ENCODE data around the gene NFATC2. TPM values are rescaled to one million over a fixed set of nuclear protein-coding genes. Genes with fewer than 3 reads are reported as not detected.

Gene NFATC2
- total and polyA plus RNA-seq, 2 experiments from 2014 or later: 0.52 to 0.59 TPM

GRCh38 chr20:51497542-51498467, 44.7 kb downstream of the NFATC2 start (continued):
- TF ChIP-seq REST (IDR thresholded peaks at IDR 0.05; ENCODE audit: unreplicated experiment): no peak

- H3K4me1 ChIP-seq (ENCODE audit: insufficient read depth): peaks cover 14% of the 10 kb centered on the region; the same call in 1 of the 2 replicates
- H3K36me3 ChIP-seq (ENCODE audit: insufficient read depth): no peaks in the 10 kb centered on the region
- H4K20me1 ChIP-seq (replicated peaks; ENCODE audit: insufficient read depth): no peaks in the 10 kb centered on the region
- no peaks in the 10 kb centered on the region for H3K36me3 Mint-ChIP-seq (ENCODE audit: low read depth)
- H3K79me2 ChIP-seq (replicated peaks; ENCODE audit: insufficient read depth): no peaks in the 10 kb centered on the region
- H3K9me3 Mint-ChIP-seq: no peaks in the 10 kb centered on the region
- H3K4me3 ChIP-seq: no peak overlapping the region
- H2AFZ ChIP-seq: no peak overlapping the region
- peaks cover 10% of the 10 kb centered on the region for H3K27me3 Mint-ChIP-seq (ENCODE audit: insufficient read depth, low read depth, poor library complexity)
- no peaks in the 10 kb centered on the region for H3F3A ChIP-seq (replicated peaks; ENCODE audit: low read depth)
- no peak for DNase-seq (ENCODE audit: low spot score)
- peaks cover 16% of the 10 kb centered on the region for H3K4me1 Mint-ChIP-seq
- H3K27me3 ChIP-seq (ENCODE audit: insufficient read depth): no peaks in the 10 kb centered on the region
- H3K27ac Mint-ChIP-seq: no peak overlapping the region
- H3K27ac ChIP-seq (ENCODE audit: low read depth): no peak overlapping the region
- no peaks in the 10 kb centered on the region for H3K9me2 ChIP-seq (ENCODE audit: insufficient read depth)
- no peak overlapping the region for H3K4me3 Mint-ChIP-seq
- no peak for ATAC-seq
- H3K4me2 ChIP-seq: no peak overlapping the region
- TF ChIP-seq STAT1 (IDR thresholded peaks at IDR 0.05; ENCODE audit: unreplicated experiment) (no peak), ETS1 (IDR thresholded peaks at IDR 0.05) (no peak), POLR2AphosphoS5 (IDR thresholded peaks at IDR 0.05; ENCODE audit: low read depth) (no peak), REST (IDR thresholded peaks at IDR 0.05; ENCODE audit: unreplicated experiment) (no peak), NANOG (IDR thresholded peaks at IDR 0.05; ENCODE audit: borderline replicate concordance) (no peak), ZNF462 (CRISPR knock-in tag; IDR thresholded peaks at IDR 0.05) (no peak), JUNB (IDR thresholded peaks at IDR 0.05; ENCODE audit: unreplicated experiment) (no peak)
Measured at GRCh38 chr20:51496964-51497363, 45.6 kb downstream of the NFATC2 start.
